ENCODE measurements around the gene MUC5AC.

DNA sequence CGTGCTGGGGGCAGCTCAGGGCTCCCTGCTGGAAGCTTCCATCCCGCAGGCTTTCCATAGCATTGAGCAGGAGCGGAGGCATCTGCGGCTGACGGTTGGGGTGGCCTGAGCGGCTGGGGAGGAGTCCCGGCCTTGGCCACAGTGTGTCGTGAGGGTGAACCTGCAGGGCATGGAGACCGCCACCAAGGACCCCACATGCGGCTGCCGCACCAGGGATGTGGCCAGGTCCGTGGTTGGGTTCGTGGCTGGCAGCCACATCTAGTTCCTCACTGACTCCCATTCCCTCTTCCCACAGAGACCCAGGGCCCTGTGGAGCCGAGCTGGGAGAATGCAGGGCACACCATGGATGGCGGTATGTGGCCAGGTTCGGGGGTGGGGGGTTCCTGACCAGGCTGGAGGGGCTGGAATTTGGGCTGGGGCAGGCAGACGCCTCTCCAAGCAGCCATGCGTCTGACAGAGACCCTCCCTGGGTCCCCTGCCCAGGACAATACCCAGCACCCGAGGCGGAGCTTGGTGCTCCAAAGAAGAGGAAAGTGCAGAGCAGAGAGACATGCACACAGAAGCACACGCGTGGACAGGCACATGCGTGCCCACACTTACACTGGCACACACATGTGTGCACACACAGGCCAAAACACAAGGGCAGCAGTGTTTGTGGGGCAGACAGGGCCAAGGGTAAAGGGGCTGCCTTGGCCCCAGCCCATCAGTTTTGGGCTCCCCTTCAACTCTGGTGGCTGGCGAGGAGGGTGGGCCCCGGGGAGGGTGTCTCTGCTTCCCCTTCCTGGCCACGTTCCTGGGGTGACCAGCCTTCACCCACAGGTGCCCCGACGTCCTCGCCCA, 67.9 kb downstream of the MUC5AC start:
- TF ChIP-seq, protein P1, sequence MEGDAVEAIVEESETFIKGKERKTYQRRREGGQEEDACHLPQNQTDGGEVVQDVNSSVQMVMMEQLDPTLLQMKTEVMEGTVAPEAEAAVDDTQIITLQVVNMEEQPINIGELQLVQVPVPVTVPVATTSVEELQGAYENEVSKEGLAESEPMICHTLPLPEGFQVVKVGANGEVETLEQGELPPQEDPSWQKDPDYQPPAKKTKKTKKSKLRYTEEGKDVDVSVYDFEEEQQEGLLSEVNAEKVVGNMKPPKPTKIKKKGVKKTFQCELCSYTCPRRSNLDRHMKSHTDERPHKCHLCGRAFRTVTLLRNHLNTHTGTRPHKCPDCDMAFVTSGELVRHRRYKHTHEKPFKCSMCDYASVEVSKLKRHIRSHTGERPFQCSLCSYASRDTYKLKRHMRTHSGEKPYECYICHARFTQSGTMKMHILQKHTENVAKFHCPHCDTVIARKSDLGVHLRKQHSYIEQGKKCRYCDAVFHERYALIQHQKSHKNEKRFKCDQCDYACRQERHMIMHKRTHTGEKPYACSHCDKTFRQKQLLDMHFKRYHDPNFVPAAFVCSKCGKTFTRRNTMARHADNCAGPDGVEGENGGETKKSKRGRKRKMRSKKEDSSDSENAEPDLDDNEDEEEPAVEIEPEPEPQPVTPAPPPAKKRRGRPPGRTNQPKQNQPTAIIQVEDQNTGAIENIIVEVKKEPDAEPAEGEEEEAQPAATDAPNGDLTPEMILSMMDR (IDR thresholded peaks at IDR 0.05 in 2 of 3, conservative IDR thresholded peaks at IDR 0.05 in 1 of 3; ENCODE audit: borderline replicate concordance in 1 of 3, insufficient read depth in 1 of 3, low read depth in 2 of 3, low read length in 2 of 3): no peak
- TF ChIP-seq EZH2 (IDR thresholded peaks at IDR 0.05) (no peak), SRF (IDR thresholded peaks at IDR 0.05; ENCODE audit: low read depth) (no peak), EZH2phosphoT487 (IDR thresholded peaks at IDR 0.05; ENCODE audit: borderline replicate concordance) (no peak), POLR2A (IDR thresholded peaks at IDR 0.05; ENCODE audit: borderline replicate concordance, extremely low read depth, insufficient read depth, insufficient read length) (no peak), EGR1 (IDR thresholded peaks at IDR 0.05; ENCODE audit: low read depth) (no peak), TCF7L2 (IDR thresholded peaks at IDR 0.05; ENCODE audit: borderline replicate concordance, extremely low read depth, insufficient read depth, insufficient read length) (no peak), ZNF274 (IDR thresholded peaks at IDR 0.05; ENCODE audit: low read depth, low read length) (no peak), ZFX (IDR thresholded peaks at IDR 0.05) (no peak)
- TF ChIP-seq, protein P2, sequence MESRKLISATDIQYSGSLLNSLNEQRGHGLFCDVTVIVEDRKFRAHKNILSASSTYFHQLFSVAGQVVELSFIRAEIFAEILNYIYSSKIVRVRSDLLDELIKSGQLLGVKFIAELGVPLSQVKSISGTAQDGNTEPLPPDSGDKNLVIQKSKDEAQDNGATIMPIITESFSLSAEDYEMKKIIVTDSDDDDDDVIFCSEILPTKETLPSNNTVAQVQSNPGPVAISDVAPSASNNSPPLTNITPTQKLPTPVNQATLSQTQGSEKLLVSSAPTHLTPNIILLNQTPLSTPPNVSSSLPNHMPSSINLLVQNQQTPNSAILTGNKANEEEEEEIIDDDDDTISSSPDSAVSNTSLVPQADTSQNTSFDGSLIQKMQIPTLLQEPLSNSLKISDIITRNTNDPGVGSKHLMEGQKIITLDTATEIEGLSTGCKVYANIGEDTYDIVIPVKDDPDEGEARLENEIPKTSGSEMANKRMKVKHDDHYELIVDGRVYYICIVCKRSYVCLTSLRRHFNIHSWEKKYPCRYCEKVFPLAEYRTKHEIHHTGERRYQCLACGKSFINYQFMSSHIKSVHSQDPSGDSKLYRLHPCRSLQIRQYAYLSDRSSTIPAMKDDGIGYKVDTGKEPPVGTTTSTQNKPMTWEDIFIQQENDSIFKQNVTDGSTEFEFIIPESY (IDR thresholded peaks at IDR 0.05; ENCODE audit: extremely low read depth, insufficient replicate concordance, low read length): no peak
- TF ChIP-seq, protein P3, sequence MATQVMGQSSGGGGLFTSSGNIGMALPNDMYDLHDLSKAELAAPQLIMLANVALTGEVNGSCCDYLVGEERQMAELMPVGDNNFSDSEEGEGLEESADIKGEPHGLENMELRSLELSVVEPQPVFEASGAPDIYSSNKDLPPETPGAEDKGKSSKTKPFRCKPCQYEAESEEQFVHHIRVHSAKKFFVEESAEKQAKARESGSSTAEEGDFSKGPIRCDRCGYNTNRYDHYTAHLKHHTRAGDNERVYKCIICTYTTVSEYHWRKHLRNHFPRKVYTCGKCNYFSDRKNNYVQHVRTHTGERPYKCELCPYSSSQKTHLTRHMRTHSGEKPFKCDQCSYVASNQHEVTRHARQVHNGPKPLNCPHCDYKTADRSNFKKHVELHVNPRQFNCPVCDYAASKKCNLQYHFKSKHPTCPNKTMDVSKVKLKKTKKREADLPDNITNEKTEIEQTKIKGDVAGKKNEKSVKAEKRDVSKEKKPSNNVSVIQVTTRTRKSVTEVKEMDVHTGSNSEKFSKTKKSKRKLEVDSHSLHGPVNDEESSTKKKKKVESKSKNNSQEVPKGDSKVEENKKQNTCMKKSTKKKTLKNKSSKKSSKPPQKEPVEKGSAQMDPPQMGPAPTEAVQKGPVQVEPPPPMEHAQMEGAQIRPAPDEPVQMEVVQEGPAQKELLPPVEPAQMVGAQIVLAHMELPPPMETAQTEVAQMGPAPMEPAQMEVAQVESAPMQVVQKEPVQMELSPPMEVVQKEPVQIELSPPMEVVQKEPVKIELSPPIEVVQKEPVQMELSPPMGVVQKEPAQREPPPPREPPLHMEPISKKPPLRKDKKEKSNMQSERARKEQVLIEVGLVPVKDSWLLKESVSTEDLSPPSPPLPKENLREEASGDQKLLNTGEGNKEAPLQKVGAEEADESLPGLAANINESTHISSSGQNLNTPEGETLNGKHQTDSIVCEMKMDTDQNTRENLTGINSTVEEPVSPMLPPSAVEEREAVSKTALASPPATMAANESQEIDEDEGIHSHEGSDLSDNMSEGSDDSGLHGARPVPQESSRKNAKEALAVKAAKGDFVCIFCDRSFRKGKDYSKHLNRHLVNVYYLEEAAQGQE (IDR thresholded peaks at IDR 0.05; ENCODE audit: low read depth): no peak
